WTC11 (cell line): ENCODE results near the gene CDK9. TPM values are rescaled to one million over a fixed set of nuclear protein-coding genes. Genes with fewer than 3 reads are reported as not detected.

ENCODE experiments used
- ATAC-seq: fragments of 200-7000 bp; cut with Tn5 transposase; 2 replicates; pipeline ENCODE4 v1.10.0; 2021; ENCODE audit warnings: mild to moderate bottlenecking, moderate library complexity
- CTCF ChIA-PET: fragments of 300-600 bp; sonication (Branson Sonifier 250); formaldehyde crosslinking; loops from one replicate; lab custom pipeline; 2021; ENCODE audit warnings: antibody characterized with exemption; lab: Charles Lee
- POLR2A ChIA-PET: fragments of 350-600 bp; sonication (Branson Sonifier 250); formaldehyde crosslinking; loops from one replicate; lab custom pipeline; 2021; ENCODE audit warnings: antibody characterized with exemption; lab: Charles Lee
- DNase-seq: peaks from one replicate; pipeline ENCODE4 v3.0.0; 2021; ENCODE audit warnings: low spot score
- H3K27ac Mint-ChIP-seq: 2 replicates; pipeline ENCODE4 v1.8.0; 2021; ENCODE audit warnings: mixed read lengths
- H3K27me3 Mint-ChIP-seq: 2 replicates; pipeline ENCODE4 v1.8.0; 2021; ENCODE audit warnings: low read depth, mild to moderate bottlenecking, moderate library complexity, mixed read lengths
- H3K36me3 Mint-ChIP-seq: 2 replicates; pipeline ENCODE4 v1.8.0; 2021; ENCODE audit warnings: mixed read lengths
- H3K4me1 Mint-ChIP-seq: 2 replicates; pipeline ENCODE4 v1.8.0; 2022; ENCODE audit warnings: mixed read lengths
- H3K4me3 Mint-ChIP-seq: 2 replicates; pipeline ENCODE4 v1.8.0; 2021; ENCODE audit warnings: mild to moderate bottlenecking, moderate library complexity, mixed read lengths
- H3K9me3 Mint-ChIP-seq: 2 replicates; pipeline ENCODE4 v1.8.0; 2021; ENCODE audit warnings: mixed read lengths
- ARID4B ChIP-seq: sonication (generic); formaldehyde crosslinking; IDR thresholded peaks from 2 replicates; pipeline ENCODE4 v1.8.0; 2023; ENCODE audit warnings: missing genetic modification reagents, mild to moderate bottlenecking, borderline replicate concordance
- CREM ChIP-seq: sonication (generic); formaldehyde crosslinking; IDR thresholded peaks from 2 replicates; pipeline ENCODE4 v1.8.1; 2022; ENCODE audit warnings: mild to moderate bottlenecking, missing genetic modification reagents, moderate library complexity
- JAZF1 ChIP-seq: fragments of 250-450 bp; sonication (Bioruptor Pico); IDR thresholded peaks from 2 replicates; pipeline ENCODE4 v1.9.0; 2021; ENCODE audit warnings: moderate library complexity, mild to moderate bottlenecking, inconsistent platforms
- NFYB ChIP-seq: sonication (generic); formaldehyde crosslinking; conservative IDR thresholded peaks from 2 replicates; pipeline ENCODE4 v1.8.0; 2022; ENCODE audit warnings: low read depth, missing genetic modification reagents
- PRRX2 ChIP-seq: fragments of 250-450 bp; sonication (Bioruptor Pico); IDR thresholded peaks from 2 replicates; pipeline ENCODE4 v1.8.0; 2021; ENCODE audit warnings: mild to moderate bottlenecking
- SMAD3 ChIP-seq: sonication (generic); formaldehyde crosslinking; IDR thresholded peaks from 2 replicates; pipeline ENCODE4 v1.8.0; 2022; ENCODE audit warnings: missing genetic modification reagents, mild to moderate bottlenecking, borderline replicate concordance
- TCF7 ChIP-seq: sonication (generic); formaldehyde crosslinking; IDR thresholded peaks from 2 replicates; pipeline ENCODE4 v1.8.0; 2022; ENCODE audit warnings: mild to moderate bottlenecking, low read depth, missing genetic modification reagents, moderate library complexity
- USF2 ChIP-seq: sonication (generic); formaldehyde crosslinking; IDR thresholded peaks from 2 replicates; pipeline ENCODE4 v1.8.1; 2023; ENCODE audit warnings: mild to moderate bottlenecking, missing genetic modification reagents, moderate library complexity
- ZNF263 ChIP-seq: sonication (generic); formaldehyde crosslinking; IDR thresholded peaks from 2 replicates; pipeline ENCODE4 v1.8.1; 2022; ENCODE audit warnings: low read depth, mild to moderate bottlenecking, moderate library complexity, missing genetic modification reagents
- total RNA-seq: library from RNA; stranded (reverse); gene quantifications from 3 replicates; pipeline ENCODE4 v1.2.3, GENCODE V29; 2021
- TF ChIP-seq, protein P1 (sequence below): fragments of 250-450 bp; sonication (Bioruptor Pico); IDR thresholded peaks from 2 replicates; pipeline ENCODE4 v1.9.0; 2021; ENCODE audit warnings: mild to moderate bottlenecking
- TF ChIP-seq, protein P2 (sequence below): sonication (generic); formaldehyde crosslinking; conservative IDR thresholded peaks from 2 replicates; pipeline ENCODE4 v1.8.1; 2022; ENCODE audit warnings: mild to moderate bottlenecking, missing genetic modification reagents
- TF ChIP-seq, protein P3 (sequence below): sonication (generic); formaldehyde crosslinking; IDR thresholded peaks from 2 replicates; pipeline ENCODE4 v1.8.1; 2022; ENCODE audit warnings: mild to moderate bottlenecking, missing genetic modification reagents, moderate library complexity, borderline replicate concordance
- TF ChIP-seq, protein P4 (sequence below): sonication (generic); formaldehyde crosslinking; IDR thresholded peaks from 2 replicates; pipeline ENCODE4 v1.8.1; 2022; ENCODE audit warnings: low read depth, missing genetic modification reagents, borderline replicate concordance
- TF ChIP-seq, protein P5 (sequence below): sonication (generic); formaldehyde crosslinking; IDR thresholded peaks from 2 replicates; pipeline ENCODE4 v1.8.0; 2023; ENCODE audit warnings: mild to moderate bottlenecking, missing genetic modification reagents
- TF ChIP-seq, protein P6 (sequence below): fragments of 250-450 bp; sonication (Bioruptor Pico); IDR thresholded peaks from 2 replicates; pipeline ENCODE4 v1.9.0; 2021; ENCODE audit warnings: moderate library complexity, mild to moderate bottlenecking, inconsistent platforms, borderline replicate concordance

The CDK9 gene
- total RNA-seq, 1 experiment from 2014 or later: 111 TPM

- Mint-ChIP-seq H3K4me1 (peaks cover 35% of the 10 kb centered on the region), H3K27ac (no peak overlapping the region), H3K27me3 (peaks cover 11% of the 10 kb centered on the region), H3K4me3 (no peak overlapping the region), H3K9me3 (no peaks in the 10 kb centered on the region), H3K36me3 (no peaks in the 10 kb centered on the region)
- ATAC-seq (no peak), DNase-seq (no peak)
- CTCF ChIA-PET: interaction anchor here (1.2 to 3.3 kb wide), 5 partner anchors 14 to 101 kb away, joined by 3 to 54 read pairs (median 30); partner anchors contain the start of genes CDK9 and TOR2A
- POLR2A ChIA-PET: no interaction called here
- TF ChIP-seq, protein P1, sequence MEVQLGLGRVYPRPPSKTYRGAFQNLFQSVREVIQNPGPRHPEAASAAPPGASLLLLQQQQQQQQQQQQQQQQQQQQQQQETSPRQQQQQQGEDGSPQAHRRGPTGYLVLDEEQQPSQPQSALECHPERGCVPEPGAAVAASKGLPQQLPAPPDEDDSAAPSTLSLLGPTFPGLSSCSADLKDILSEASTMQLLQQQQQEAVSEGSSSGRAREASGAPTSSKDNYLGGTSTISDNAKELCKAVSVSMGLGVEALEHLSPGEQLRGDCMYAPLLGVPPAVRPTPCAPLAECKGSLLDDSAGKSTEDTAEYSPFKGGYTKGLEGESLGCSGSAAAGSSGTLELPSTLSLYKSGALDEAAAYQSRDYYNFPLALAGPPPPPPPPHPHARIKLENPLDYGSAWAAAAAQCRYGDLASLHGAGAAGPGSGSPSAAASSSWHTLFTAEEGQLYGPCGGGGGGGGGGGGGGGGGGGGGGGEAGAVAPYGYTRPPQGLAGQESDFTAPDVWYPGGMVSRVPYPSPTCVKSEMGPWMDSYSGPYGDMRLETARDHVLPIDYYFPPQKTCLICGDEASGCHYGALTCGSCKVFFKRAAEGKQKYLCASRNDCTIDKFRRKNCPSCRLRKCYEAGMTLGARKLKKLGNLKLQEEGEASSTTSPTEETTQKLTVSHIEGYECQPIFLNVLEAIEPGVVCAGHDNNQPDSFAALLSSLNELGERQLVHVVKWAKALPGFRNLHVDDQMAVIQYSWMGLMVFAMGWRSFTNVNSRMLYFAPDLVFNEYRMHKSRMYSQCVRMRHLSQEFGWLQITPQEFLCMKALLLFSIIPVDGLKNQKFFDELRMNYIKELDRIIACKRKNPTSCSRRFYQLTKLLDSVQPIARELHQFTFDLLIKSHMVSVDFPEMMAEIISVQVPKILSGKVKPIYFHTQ (CRISPR knock-in tag): no peak
- TF ChIP-seq USF2 (CRISPR knock-in tag): no peak
- TF ChIP-seq, protein P2, sequence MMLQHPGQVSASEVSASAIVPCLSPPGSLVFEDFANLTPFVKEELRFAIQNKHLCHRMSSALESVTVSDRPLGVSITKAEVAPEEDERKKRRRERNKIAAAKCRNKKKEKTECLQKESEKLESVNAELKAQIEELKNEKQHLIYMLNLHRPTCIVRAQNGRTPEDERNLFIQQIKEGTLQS (CRISPR knock-in tag): no peak
- TF ChIP-seq SMAD3 (CRISPR knock-in tag): no peak
- TF ChIP-seq ARID4B (CRISPR knock-in tag): no peak
- TF ChIP-seq, protein P3, sequence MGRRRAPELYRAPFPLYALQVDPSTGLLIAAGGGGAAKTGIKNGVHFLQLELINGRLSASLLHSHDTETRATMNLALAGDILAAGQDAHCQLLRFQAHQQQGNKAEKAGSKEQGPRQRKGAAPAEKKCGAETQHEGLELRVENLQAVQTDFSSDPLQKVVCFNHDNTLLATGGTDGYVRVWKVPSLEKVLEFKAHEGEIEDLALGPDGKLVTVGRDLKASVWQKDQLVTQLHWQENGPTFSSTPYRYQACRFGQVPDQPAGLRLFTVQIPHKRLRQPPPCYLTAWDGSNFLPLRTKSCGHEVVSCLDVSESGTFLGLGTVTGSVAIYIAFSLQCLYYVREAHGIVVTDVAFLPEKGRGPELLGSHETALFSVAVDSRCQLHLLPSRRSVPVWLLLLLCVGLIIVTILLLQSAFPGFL (CRISPR knock-in tag): no peak
- no peak for TF ChIP-seq JAZF1 (CRISPR knock-in tag)
- no peak for TF ChIP-seq TCF7 (CRISPR knock-in tag)
- TF ChIP-seq, protein P4, sequence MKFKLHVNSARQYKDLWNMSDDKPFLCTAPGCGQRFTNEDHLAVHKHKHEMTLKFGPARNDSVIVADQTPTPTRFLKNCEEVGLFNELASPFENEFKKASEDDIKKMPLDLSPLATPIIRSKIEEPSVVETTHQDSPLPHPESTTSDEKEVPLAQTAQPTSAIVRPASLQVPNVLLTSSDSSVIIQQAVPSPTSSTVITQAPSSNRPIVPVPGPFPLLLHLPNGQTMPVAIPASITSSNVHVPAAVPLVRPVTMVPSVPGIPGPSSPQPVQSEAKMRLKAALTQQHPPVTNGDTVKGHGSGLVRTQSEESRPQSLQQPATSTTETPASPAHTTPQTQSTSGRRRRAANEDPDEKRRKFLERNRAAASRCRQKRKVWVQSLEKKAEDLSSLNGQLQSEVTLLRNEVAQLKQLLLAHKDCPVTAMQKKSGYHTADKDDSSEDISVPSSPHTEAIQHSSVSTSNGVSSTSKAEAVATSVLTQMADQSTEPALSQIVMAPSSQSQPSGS: no peak
- TF ChIP-seq NFYB (CRISPR knock-in tag): no peak
- TF ChIP-seq, protein P5, sequence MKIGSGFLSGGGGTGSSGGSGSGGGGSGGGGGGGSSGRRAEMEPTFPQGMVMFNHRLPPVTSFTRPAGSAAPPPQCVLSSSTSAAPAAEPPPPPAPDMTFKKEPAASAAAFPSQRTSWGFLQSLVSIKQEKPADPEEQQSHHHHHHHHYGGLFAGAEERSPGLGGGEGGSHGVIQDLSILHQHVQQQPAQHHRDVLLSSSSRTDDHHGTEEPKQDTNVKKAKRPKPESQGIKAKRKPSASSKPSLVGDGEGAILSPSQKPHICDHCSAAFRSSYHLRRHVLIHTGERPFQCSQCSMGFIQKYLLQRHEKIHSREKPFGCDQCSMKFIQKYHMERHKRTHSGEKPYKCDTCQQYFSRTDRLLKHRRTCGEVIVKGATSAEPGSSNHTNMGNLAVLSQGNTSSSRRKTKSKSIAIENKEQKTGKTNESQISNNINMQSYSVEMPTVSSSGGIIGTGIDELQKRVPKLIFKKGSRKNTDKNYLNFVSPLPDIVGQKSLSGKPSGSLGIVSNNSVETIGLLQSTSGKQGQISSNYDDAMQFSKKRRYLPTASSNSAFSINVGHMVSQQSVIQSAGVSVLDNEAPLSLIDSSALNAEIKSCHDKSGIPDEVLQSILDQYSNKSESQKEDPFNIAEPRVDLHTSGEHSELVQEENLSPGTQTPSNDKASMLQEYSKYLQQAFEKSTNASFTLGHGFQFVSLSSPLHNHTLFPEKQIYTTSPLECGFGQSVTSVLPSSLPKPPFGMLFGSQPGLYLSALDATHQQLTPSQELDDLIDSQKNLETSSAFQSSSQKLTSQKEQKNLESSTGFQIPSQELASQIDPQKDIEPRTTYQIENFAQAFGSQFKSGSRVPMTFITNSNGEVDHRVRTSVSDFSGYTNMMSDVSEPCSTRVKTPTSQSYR: no peak
- no peak for TF ChIP-seq PRRX2 (CRISPR knock-in tag)
- no peak for TF ChIP-seq CREM (CRISPR knock-in tag)
- no peak for TF ChIP-seq ZNF263 (CRISPR knock-in tag)
- TF ChIP-seq, protein P6, sequence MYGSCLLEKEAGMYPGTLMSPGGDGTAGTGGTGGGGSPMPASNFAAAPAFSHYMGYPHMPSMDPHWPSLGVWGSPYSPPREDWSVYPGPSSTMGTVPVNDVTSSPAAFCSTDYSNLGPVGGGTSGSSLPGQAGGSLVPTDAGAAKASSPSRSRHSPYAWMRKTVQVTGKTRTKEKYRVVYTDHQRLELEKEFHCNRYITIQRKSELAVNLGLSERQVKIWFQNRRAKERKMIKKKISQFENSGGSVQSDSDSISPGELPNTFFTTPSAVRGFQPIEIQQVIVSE: no peak
These were observed 16.7 kb upstream of the CDK9 start for GRCh38 chr9:127769101-127769500.
